BLaER1 (cell line): ENCODE measurements around the gene TRAF7.
A peak's percentile ranks its signal among the peaks of the same experiment; 100 is the strongest.

Source experiments
- H3K27ac ChIP-seq: shearing (Covaris generic); formaldehyde crosslinking; 2 replicates; pipeline ENCODE4 v1.8.1; 2022
- H3K27me3 ChIP-seq: shearing (Covaris generic); formaldehyde crosslinking; 2 replicates; pipeline ENCODE4 v1.8.1; 2022
- H3K36me3 ChIP-seq: shearing (Covaris generic); formaldehyde crosslinking; 2 replicates; pipeline ENCODE4 v1.8.1; 2022
- H3K4me1 ChIP-seq: shearing (Covaris generic); formaldehyde crosslinking; 2 replicates; pipeline ENCODE4 v1.8.1; 2022
- H3K4me2 ChIP-seq: shearing (Covaris generic); formaldehyde crosslinking; 2 replicates; pipeline ENCODE4 v1.8.1; 2022
- H3K4me3 ChIP-seq: shearing (Covaris generic); formaldehyde crosslinking; 2 replicates; pipeline ENCODE4 v1.8.1; 2022
- H3K9ac ChIP-seq: shearing (Covaris generic); formaldehyde crosslinking; 2 replicates; pipeline ENCODE4 v1.8.1; 2022
- H3K9me3 ChIP-seq: shearing (Covaris generic); formaldehyde crosslinking; 2 replicates; pipeline ENCODE4 v1.8.1; 2022
- H4K20me1 ChIP-seq: shearing (Covaris generic); formaldehyde crosslinking; 2 replicates; pipeline ENCODE4 v1.8.1; 2022
- Cebpa-rat ChIP-seq: shearing (Covaris generic); IDR thresholded peaks from 2 replicates; pipeline ENCODE4 v1.8.1; 2022

TRAF7 gene

DNA sequence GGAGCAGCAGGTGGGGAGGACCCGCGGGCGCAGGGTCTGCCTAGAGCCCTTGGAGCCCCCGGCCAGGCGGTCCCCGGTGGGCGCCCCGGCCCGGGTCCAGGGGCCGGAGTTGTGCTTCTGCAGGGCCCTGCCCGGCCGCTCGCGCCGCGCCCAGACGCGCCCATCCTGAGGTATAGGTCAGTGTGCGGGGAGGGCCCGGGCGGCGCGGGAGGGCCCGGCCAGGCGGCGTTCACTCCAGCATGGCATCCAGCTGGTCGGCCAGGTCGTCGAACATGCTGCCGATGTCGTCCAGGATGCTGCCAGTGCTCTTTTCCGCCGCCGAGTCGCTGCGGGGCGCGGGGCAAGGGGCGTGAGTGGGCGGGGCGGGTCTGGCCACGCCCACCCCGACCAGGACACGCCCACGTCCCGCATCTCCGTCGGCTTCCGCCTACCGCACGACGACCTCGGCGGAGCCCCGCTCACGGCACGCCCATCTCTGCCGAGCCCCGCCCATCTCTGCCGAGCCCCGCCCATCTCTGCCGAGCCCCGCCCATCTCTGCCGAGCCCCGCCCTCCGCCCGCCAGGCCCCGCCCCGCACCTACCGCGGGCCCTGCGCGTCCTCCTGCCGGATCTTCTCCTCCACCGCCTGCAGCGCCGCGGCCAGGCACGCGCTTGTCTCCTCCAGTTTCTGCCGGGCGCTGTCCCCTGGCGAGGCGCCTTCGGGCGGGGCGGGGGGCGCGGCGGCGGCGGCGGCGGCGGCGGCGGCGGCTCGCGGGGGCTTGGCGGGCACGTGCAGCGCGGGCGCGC is 22.9 kb downstream of the TRAF7 start:
- no peak overlapping the region for H3K9ac ChIP-seq
- no peak overlapping the region for H3K4me3 ChIP-seq
- no peak overlapping the region for H3K27ac ChIP-seq
- no peak for TF ChIP-seq Cebpa-rat
- peaks cover 29% of the 10 kb centered on the region for H4K20me1 ChIP-seq
- peaks cover 19% of the 10 kb centered on the region for H3K4me1 ChIP-seq
- peaks cover 7% of the 10 kb centered on the region for H3K9me3 ChIP-seq
- peaks cover 56% of the 10 kb centered on the region for H3K36me3 ChIP-seq
- no peak overlapping the region for H3K4me2 ChIP-seq
- H3K27me3 ChIP-seq: no peaks in the 10 kb centered on the region

DNA sequence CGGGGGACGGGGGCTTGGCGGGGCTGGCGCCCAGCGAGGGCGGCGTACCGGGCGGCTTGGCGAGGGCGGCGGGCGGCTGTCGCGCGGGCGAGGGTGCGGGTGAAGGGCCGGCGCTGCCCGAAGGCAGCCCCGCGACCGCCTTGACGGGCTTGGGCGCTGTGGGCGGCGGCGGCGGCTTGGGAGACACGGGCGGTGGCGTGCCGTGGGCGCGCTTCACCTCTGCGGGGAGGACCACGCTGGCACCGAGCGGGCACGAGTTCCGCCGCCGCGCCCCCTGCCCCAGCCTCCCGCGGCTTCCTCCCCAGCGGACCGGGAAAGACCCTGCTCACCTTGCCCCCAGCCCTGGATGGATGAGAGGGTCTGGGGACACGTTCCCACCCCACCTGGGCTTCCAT is 23.5 kb downstream of the TRAF7 start:
- Histone ChIP-seq H3K36me3 (peaks cover 51% of the 10 kb centered on the region), H3K27ac (no peak overlapping the region), H3K9ac (no peak overlapping the region), H3K4me3 (no peak overlapping the region), H3K27me3 (no peaks in the 10 kb centered on the region), H3K9me3 (peaks cover 7% of the 10 kb centered on the region), H3K4me1 (peaks cover 25% of the 10 kb centered on the region), H3K4me2 (no peak overlapping the region), H4K20me1 (peaks cover 35% of the 10 kb centered on the region)
- no peak for TF ChIP-seq Cebpa-rat

DNA sequence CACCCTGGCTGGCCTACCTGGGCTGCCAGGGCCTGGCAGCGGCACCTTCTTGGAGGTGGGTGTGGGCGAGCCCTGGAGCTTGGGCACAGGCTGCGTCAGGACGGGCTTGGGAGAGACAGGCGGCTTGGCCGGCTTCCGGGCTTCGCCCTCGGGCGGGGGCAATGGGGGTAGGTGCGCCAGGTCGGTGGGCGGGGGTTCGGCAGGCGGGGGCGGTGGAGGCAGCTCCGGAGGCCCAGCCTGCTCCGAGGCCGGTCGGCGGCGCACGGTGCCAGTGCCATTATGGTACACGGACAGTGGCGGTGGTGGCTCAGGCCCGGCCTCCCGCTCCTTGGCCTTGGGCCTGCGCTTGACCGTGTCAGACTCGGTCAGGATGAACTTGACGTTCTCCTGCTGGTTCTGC is 24.0 kb downstream of the TRAF7 start:
- no peaks in the 10 kb centered on the region for H3K27me3 ChIP-seq
- no peak overlapping the region for H3K4me2 ChIP-seq
- H3K9ac ChIP-seq: no peak overlapping the region
- no peak overlapping the region for H3K27ac ChIP-seq
- peaks cover 46% of the 10 kb centered on the region for H3K36me3 ChIP-seq
- peaks cover 7% of the 10 kb centered on the region for H3K9me3 ChIP-seq
- no peak for TF ChIP-seq Cebpa-rat
- H3K4me3 ChIP-seq: no peak overlapping the region
- peaks cover 40% of the 10 kb centered on the region for H4K20me1 ChIP-seq
- peaks cover 30% of the 10 kb centered on the region for H3K4me1 ChIP-seq

DNA sequence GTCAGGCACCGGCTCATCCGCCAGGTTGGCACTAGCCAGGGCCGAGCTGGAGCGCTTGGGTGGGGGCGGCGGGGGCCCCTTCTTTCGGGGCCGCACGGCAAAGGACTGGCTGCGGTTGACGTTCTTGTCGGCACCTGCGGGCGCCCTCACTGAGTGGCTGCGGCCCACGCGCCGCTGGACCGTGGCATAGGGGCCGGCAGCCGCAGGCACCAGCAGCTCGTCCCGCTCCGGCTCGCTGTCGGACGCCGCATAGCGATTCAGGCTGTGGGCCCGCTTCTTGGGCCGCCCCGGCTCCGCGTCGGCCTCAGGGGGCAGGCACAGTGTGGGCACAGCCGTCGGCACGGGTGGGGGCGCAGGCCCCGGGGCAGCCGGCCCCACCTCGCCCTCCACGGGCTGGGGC is 24.9 kb downstream of the TRAF7 start:
- Histone ChIP-seq H3K4me1 (peaks cover 39% of the 10 kb centered on the region), H3K36me3 (peaks cover 38% of the 10 kb centered on the region), H3K4me2 (no peak overlapping the region), H4K20me1 (peaks cover 48% of the 10 kb centered on the region), H3K9me3 (peaks cover 7% of the 10 kb centered on the region), H3K9ac (no peak overlapping the region), H3K4me3 (no peak overlapping the region), H3K27me3 (no peaks in the 10 kb centered on the region), H3K27ac (no peak overlapping the region)
- no peak for TF ChIP-seq Cebpa-rat

DNA sequence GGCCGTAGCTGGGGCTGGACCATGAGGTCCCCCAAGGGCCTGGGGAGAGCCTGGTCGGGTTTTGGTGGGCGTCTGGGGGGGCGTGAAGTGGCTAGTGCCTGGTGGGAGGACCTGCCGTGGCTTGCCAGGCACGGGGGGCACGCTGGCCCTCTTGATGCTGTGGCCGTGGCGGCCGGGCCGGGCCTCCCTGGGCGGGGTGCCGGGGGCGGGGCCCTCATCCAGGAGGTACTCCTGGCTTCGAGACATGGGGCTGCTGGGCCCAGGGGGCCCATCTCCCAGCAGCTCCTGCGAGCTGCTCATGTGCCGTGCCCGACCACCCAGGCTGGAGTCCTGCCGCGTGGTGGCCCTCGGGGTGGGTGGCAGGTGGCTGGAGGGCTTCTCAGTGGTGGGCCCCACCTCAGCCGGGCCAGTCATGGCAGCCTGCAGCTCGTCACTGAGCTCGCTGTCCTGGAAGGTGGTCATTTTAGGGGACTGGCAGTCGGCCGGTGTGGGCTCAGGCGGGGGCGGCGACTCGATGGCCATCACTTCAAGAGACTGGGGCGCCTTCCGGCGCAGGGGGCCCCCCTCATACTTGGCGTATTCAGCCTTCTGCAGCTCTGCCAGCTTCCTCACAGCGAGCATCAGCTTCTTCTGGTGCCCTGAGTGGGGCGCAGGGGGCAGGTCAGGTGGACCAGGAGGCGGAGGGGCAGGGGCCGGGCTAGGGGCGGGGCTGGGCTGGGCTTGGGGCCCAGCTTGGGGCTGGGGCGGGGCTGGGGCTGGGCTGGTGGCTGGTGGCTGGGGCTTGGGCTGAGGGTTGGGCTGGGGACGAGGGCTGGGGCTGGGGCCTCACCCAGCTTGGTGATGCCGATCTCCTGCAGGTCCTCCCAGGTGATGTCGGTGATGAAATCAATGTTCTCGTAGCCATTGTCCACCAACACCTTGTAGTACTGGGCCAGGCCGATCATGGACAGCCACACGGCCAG is 25.7 kb downstream of the TRAF7 start:
- Histone ChIP-seq H3K9me3 (peaks cover 7% of the 10 kb centered on the region), H3K36me3 (peaks cover 30% of the 10 kb centered on the region), H3K27ac (no peak overlapping the region), H3K4me3 (no peak overlapping the region), H3K4me2 (peak overlapping the region; percentile 86), H4K20me1 (peaks cover 51% of the 10 kb centered on the region), H3K27me3 (no peaks in the 10 kb centered on the region), H3K4me1 (peaks cover 42% of the 10 kb centered on the region), H3K9ac (no peak overlapping the region)
- no peak for TF ChIP-seq Cebpa-rat

DNA sequence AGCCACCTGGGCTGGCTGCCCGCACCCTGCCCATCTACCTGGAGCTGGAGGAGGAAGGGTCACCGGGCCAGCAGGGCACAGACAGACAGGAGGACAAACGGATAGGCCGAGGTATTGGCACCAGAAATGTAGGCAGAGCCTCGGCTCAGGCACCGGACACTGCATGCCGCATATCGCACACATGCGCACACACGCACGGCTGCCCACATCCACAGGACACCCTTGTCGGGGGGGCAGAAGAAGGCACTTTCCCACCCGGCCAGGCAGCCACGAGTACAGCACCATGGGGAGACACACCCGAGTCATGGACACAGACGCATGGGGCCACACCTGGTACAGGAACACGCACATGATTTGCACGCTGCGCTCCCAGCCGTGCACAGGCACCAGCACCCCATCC is 26.4 kb downstream of the TRAF7 start:
- H3K4me3 ChIP-seq: no peak overlapping the region
- H3K4me2 ChIP-seq: peak overlapping the region; percentile 86
- peaks cover 7% of the 10 kb centered on the region for H3K9me3 ChIP-seq
- no peaks in the 10 kb centered on the region for H3K27me3 ChIP-seq
- peaks cover 51% of the 10 kb centered on the region for H4K20me1 ChIP-seq
- peaks cover 23% of the 10 kb centered on the region for H3K36me3 ChIP-seq
- 0 out of 2 replicates have a peak overlapping the region, but pooled peaks have one; percentile 2 for H3K9ac ChIP-seq
- no peak for TF ChIP-seq Cebpa-rat
- H3K4me1 ChIP-seq: peaks cover 42% of the 10 kb centered on the region
- no peak overlapping the region for H3K27ac ChIP-seq

DNA sequence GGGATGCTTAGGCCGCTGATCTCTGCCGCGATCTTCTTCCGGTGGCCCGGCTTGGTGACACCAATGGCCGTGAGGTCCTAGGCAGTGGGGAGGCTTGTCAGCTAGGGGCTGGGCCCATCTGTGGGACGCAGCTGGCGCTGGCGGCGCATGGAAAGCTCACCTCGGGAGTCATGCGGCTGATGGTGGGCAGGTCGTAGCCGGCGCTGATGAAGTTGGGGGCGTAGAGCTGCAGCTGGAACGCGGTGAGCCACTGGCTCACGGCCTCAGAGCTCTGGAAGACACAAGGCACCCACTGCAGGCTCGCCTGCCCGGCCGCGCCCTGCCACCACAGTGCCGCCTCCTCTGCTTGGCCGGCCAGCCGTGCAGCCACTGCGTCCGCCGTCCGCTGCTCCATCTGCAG is 28.1 kb downstream of the TRAF7 start:
- Histone ChIP-seq H3K4me1 (peaks cover 42% of the 10 kb centered on the region), H3K27ac (peak overlapping the region; percentile 60), H3K4me3 (peak overlapping the region; percentile 8; the same call in 1 of the 2 replicates), H3K9ac (peak overlapping the region; percentile 38), H3K27me3 (no peaks in the 10 kb centered on the region), H3K36me3 (peaks cover 12% of the 10 kb centered on the region; the same call in 1 of the 2 replicates), H3K4me2 (peak overlapping the region; percentile 86), H4K20me1 (peaks cover 44% of the 10 kb centered on the region), H3K9me3 (no peaks in the 10 kb centered on the region)
- no peak for TF ChIP-seq Cebpa-rat

DNA sequence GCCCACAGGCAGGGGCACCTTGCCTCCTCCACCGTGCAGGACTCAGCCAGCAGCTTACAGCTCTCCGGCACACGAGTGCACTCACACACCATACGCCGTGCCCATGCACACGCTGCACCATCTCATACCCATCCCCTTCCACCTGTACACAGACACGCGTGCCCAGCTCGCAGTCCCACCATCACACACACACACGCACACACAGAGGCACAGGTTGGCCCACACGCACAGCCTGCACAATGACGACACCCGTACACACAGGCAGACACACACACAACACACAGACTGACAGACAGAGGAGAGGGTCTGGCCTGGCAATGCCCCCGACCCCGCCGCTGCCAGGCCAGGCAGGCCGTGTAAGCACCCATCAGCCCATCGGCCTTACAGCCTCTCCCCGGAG is 28.8 kb downstream of the TRAF7 start:
- Histone ChIP-seq H3K4me1 (peaks cover 42% of the 10 kb centered on the region), H3K27ac (peak overlapping the region; percentile 60)

DNA sequence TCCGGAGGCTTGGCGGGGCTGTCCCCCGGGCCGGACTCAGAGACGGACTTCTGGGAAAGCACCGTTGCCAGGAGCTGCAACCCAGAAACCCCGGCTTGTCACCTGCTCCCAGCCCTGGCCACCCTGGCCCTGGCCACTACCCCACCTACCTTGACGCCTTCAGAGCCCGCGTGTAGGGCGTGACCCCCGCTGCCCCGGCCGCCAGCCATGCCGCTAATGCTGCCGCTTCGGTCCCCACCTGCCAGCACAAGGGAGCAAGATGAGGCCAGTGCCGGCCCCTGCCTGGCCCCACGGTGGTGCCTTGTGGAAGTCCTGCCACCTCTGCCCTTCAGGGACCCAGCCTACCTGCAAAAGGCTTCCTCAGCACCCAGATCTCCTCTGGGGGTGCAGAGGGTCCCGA is 29.4 kb downstream of the TRAF7 start:
- Histone ChIP-seq H3K4me2 (peak overlapping the region; percentile 86), H3K27ac (no peak overlapping the region), H4K20me1 (peaks cover 42% of the 10 kb centered on the region), H3K9ac (no peak overlapping the region), H3K4me3 (no peak overlapping the region), H3K27me3 (no peaks in the 10 kb centered on the region), H3K4me1 (peaks cover 42% of the 10 kb centered on the region), H3K9me3 (no peaks in the 10 kb centered on the region), H3K36me3 (peaks cover 12% of the 10 kb centered on the region; the same call in 1 of the 2 replicates)
- TF ChIP-seq Cebpa-rat: no peak

More for the DNA sequence above, 28.8 kb downstream of the TRAF7 start:
- H3K27me3 ChIP-seq: no peaks in the 10 kb centered on the region
- no peaks in the 10 kb centered on the region for H3K9me3 ChIP-seq
- H4K20me1 ChIP-seq: peaks cover 44% of the 10 kb centered on the region
- peak overlapping the region; percentile 8; the same call in 1 of the 2 replicates for H3K4me3 ChIP-seq
- TF ChIP-seq Cebpa-rat: no peak
- peak overlapping the region; percentile 86 for H3K4me2 ChIP-seq
- H3K9ac ChIP-seq: peak overlapping the region; percentile 38
- peaks cover 16% of the 10 kb centered on the region; the same call in 1 of the 2 replicates for H3K36me3 ChIP-seq
